ENCODE data around the gene NCR1.
"Not testable (repeated sequence)": the region's sequence is repeated elsewhere in the genome, so short reads cannot be mapped to it uniquely, and the experiment has no call there.

The NCR1 gene

DNA sequence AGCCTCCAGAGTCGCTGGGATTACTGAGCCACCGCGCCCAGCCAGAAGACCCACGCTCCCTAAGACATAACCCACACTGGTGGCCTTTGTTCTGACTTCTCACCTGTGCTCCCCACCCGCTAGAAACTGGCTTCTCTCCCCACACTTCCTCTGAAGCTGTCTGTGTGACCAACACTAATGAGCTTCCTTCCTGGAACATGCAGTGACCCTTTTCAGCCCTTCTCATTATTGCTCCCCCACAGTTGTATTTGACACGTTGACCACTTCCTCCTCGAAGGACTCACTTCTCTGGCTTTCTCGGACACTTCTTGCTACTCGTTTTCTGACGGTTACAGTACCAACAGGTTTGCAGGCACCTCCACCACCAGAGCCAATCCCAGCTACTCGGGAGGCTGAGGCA is 10.9 kb downstream of the NCR1 start:
- DNase-seq = no peak

DNA sequence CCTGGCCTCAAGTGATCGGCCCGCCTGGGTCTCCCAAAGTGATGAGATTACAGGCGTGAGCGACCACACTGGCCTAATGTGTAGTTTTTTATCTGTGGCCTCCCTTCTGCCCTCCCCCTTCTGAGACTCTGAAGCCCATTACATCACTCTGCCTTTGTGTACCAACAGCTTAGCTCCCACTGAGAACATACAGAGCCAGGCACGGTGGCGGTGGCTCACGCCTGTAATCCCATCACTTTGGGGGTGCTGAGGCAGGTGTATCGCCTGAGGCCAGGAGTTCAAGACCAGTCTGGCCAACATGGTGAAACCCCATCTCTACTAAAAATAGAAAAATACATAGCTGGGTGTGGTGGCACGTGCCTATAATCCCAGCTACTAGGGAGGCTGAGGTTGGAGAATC is 12.6 kb downstream of the NCR1 start:
- DNase-seq = peak; percentile 28

DNA sequence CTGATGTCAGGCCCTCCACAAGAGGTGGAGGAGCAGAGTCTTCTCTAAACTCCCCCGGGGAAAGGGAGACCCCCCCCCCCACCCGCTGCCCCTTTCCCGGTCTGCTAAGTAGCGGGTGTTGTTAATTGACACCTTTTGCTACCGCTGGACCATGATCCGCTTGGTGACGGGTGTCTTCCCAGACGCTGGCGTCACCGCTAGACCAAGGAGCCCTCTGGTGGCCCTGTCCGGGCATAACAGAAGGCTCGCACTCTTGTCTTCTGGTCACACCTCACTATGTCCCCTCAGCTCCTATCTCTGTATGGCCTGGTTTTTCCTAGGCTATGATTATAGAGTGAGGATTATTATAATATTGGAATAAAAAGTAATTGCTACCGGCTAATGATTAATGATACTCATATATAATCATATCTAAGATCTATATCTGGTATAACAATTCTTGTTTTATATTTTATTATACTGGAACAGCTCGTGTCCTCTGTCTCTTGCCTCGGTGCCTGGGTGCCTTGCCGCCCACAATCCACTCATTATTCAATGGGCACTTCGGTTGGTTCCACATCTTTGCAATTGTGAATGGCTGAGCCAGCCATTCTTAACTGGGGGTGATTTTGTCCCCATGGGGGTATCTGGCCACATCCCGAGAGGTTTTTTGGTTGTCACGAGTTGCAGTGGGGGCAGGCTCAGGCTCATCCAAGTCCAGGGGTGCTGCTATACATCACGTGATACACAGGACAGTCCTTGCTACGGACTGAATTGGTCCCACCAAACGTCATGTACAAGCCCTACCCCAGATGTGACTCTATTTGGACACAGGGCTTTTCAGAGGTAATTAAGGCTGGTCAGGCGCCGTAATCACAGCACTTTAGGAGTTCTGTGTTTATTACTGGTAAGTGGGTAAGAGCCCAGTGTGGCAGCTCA is 14.0 kb downstream of the NCR1 start:
- peak; percentile 10 for DNase-seq

DNA sequence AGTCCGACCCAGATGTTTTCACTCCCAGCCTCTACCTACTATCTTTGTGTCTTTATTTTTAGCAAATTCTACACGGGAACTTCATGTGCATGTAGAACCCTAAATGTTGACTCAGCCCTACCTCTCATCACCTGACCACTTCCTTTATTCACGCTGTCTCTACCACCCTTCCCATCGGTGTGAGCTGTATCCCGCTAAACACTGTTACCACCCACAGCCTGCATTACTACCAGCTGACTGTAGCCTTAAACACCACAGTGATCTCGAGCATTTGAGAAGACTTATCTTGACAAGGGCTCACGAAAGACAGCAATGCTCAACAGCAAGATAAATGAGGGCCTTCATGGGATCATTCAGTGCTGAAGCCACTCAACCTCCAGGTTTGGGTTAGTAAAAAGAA is 15.1 kb downstream of the NCR1 start:
- no peak for DNase-seq

DNA sequence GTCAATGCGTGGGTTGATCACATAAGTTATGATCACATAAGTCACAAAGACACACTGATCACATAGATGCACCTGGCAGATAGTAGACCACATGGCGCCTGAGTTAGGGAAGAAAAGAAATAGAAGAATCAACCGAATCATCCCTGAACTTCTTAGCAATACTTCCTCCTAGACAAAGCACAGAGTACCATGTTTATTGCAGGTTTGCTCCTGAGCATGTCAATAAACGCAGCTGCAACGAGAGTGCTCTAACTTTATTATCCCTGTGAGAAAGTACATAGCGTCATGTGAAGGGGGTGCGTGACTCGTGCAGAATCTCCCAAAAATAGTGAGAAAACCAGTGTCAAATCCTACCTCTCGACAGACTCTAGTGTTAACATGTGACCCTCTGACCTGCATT is 17.3 kb downstream of the NCR1 start:
- DNase-seq = no peak

DNA sequence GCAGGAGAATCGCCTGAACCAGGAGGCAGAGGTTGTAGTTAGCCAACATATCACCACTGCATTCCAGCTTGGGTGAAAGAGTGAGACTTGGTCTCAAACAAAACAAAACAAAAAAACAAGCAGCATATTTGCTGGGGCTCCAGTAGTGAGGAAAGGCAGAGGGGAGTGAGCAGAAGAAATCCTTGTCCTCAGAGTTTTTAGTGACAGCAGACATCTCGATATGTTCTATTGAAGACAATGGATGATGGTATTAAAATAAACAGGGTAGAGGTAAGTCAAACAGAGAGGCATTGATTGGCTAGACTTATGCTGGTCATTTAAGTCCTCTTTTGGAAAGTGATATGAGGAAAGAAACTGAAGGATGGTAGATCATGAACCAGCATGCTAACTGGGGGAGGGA is 22.4 kb downstream of the NCR1 start:
- DNase-seq = no peak

DNA sequence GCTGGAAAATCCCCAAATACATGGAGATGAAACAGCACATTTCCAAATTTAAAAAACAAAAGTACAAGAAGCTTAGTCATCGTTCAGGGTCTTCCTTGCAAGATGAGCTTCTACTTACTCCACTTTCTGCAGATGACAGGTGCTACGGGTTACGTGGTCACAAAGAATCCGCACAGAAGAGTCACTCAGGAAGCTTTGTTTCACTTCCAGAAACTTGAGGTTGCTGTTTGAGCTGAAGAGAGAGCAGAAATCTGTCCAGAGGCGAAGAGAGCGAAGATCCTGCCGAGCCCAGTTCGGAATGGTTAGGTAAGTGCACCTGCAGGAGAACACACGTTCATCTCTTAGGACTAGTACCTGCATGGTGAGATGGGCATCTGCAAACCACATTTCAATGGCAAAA is 32.0 kb downstream of the NCR1 start:
- DNase-seq = no peak

DNA sequence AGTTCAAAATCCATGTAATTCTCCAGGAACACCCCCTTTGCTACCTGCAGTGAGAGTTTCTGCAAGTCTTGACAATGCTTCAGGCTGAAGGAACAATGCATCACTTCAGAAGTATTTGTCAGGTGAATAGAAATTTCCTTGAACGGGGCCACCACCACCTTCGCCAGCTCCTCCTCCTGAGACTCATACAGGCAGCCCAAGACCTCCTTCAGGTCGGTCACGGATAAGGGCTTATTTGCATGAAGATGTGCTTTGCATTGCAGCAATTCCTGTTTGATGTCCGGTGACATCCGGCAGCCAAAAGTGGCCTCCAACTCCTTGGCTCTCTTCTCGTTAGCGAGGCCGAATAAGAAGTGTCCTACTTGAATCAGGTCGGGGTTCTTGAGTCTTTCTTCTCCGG is 33.0 kb downstream of the NCR1 start:
- no peak for DNase-seq

DNA sequence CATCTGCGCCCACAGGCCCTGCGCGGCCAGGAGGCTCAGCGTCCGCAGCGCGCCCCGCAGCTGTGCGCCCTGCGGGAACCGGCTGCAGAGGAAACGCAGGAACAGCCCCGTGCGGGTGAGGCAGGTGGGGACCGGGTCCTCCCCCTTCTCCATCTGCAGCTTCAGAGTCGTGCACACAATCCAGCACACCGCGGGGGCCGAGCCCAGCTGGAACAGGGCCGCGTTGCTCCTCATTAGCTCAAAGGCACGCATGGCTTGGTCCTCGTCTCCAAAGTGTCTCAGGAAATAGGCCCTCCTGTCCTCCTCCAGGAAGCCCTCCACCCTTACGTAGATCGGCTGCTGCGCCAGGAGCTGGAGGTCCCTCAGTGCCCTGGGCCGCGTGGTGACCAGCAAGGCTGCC is 33.6 kb downstream of the NCR1 start:
- not testable (repeated sequence) for DNase-seq

DNA sequence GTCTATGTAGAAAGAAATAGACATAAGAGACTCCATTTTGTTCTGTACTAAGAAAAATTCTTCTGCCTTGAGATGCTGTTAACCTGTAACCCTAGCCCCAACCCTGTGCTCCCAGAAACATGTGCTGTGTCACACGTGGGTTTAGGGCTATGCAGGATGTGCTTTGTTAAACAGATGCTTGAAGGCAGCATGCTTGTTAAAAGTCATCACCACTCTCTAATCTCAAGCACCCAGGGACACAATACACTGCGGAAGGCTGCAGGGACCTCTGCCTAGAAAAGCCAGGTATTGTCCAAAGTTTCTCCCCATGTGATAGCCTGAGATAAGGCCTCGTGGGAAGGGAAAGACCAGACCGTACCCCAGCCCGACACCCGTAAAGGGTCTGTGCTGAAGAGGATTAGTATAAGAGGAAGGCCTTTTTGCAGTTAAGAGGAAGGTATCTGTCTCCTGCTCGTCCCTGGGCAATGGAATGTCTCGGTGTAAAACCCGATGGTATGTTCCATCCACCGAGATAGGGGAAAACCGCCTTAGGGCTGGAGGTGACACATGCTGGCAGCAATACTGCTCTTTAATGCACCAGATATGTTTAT is 37.9 kb downstream of the NCR1 start:
- not testable (repeated sequence) for DNase-seq

DNA sequence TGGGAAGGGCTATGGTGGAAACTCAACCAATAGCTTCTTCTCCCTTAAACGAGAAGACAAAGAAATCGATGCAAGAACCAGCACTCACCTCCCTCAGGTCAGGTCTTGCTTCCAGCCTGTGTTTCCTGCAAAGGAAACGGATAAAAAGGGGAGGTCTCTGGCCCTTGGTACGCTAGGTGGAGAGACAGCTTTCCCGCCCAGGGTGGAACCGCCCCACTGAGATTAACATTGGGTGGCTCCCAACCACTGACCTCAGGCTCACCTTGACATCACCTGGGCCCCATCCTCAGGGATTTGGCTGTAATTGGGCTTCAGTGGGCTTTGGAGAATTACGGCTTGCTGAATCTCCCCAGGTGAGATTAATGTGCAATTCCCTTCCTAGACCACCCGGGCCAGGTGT is 41.4 kb downstream of the NCR1 start, which contains the start of gene NLRP7:
TSS of gene NLRP7 (minus strand) at position 150 of the 400 bp plus-strand sequence.
- no peak for DNase-seq

DNA sequence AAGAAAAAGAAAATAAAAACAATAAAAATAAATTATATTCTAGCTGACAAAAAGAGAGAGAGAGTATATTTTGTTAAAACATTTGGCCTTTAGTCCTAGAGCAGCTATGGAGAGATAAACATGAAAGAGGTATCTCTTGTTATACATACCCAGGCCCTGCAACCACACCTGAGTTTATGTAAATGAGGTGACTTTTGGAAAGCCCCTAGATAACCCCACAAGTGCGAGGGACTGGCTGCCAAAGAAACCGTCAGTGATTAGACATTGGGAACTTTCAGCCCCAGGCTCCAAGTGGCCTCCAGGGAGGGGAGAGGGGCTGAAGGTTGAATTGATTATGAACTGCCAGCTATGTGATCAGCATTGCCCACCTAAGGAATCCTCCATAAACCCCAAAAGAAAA is 43.5 kb downstream of the NCR1 start:
- DNase-seq = no peak

DNA sequence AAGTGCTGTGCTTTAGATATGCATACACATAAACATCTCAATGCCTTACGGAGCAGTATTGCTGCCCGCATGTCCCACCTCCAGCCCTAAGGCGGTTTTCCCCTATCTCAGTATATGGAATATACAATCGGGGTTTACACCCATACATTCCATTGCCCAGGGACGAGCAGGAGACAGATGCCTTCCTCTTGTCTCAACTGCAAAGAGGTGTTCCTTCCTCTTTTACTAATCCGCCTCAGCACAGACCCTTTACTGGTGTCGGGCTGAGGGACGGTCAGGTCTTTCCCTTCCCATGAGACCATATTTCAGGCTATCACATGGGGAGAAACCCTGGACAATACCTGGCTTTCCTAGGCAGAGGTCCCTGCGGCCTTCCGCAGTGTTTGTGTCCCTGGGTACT is 44.6 kb downstream of the NCR1 start:
- not testable (repeated sequence) for DNase-seq

DNA sequence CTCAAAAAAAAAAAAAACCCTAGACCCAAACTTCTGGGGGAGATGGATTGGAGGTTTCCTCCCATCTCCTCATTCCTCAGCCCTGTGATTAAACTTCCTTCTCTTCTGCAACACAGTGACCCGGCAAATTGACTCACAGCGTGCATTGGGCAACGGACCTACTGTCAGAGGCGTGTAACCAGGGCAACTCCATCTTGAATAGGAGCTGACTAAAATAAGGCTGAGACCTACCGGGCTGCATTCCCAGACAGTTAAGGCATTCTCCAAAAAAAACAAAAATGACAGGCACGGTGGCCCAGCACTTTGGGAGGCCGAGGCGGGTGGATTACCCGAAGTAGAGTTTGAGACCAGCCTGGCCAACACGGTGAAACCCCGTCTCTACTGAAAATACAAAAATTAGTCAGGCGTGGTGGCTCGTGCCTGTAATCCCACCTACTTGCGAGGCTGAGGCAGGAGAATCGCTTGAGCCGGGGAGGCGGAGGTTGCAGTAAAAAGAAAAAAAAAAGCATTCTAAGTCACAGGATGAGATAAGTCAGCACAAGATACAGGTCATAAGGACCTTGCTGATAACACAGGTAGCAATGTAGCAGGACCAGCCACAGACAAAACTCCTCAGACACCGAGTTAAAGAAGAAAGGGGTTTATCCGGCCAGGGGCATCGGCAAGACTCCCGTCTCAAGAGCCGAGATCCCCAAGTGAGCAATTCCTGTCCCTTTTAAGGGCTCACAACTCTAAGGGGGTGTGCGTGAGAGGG is 46.8 kb downstream of the NCR1 start:
- no peak for DNase-seq

DNA sequence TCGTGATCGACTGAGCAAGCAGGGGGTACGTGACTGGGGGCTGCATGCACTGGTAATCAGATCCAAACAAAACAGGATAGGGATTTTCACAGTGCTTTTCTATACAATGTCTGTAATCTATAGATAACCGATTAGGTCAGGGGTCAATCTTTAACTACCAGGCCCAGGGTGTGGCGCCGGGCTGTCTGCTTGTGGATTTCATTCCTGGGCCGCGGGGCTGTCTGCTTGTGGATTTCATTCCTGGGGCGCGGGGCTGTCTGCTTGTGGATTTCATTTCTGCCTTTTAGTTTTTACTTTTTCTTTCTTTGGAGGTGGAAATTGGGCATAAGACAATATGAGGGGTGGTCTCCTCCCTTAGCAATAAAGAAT is 47.4 kb downstream of the NCR1 start:
- not testable (repeated sequence) for DNase-seq

DNA sequence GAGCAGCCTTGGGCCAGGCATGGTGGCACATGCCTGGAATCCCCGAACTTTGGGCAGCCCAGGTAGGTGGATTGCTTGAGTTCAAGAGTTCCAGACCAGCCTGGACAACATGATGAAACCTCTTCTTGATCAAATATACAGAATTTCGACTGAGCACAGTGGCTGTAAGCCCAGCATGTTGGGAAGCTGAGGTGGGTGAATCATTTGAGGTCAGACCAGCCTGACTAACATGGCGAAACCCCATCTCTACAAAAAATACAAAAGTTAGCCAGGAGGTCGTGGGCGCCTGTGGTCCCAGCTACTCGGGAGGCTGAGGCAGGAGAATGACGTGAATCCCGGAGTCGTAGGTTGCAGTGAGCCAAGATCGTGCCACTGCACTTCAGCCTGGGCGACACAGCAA is 49.4 kb downstream of the NCR1 start:
- DNase-seq = no peak

DNA sequence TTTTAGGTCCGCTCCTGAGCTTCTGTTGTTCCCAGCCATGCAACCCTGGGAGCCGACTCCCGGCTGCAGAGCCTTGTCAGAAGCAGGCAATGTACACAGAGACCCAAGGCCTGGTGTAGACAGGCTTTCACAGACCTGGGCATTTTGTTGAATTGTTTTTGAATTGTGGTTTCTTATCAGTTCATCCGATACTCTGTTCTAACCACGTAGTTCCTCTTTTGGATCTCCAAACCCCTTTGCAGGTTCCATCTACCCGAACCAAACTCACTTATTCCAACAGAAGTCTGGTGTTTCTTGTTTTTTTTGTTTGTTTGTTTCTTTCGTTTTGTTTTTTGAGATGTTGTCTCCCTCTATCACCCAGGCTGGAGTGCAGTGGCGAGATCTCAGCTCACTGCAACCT is 53.9 kb downstream of the NCR1 start:
- no peak for DNase-seq
